NCI-H128 (cell line): ENCODE data around the gene EDN1.

Source experiments
- DNase-seq: peaks from one replicate; lab custom pipeline; 2025; ENCODE audit not compliant: unreplicated experiment; lab: John Stamatoyannopoulos, UW

EDN1 gene

GRCh38 chr6:12269110-12269509 lies 21.1 kb upstream of the EDN1 start:
- DNase-seq, result no peak

GRCh38 chr6:12270551-12271230 lies 19.5 kb upstream of the EDN1 start:
- DNase-seq, result no peak

GRCh38 chr6:12271594-12271993 lies 18.6 kb upstream of the EDN1 start:
- DNase-seq, result no peak

- no peak for DNase-seq
Measured at GRCh38 chr6:12271997-12272396, 18.2 kb upstream of the EDN1 start.

- no peak for DNase-seq
Measured at GRCh38 chr6:12275107-12275506, 15.1 kb upstream of the EDN1 start.

- no peak for DNase-seq
Measured at GRCh38 chr6:12276930-12277315, 13.2 kb upstream of the EDN1 start.

GRCh38 chr6:12277386-12277785 lies 12.8 kb upstream of the EDN1 start:
- DNase-seq, result no peak

- no peak for DNase-seq
Measured at GRCh38 chr6:12278915-12279314, 11.2 kb upstream of the EDN1 start.

GRCh38 chr6:12279322-12280091 lies 10.7 kb upstream of the EDN1 start:
- DNase-seq, result no peak

- no peak for DNase-seq
Measured at GRCh38 chr6:12280458-12280857, 9.7 kb upstream of the EDN1 start.

- DNase-seq, result no peak
Measured at GRCh38 chr6:12280902-12281301, 9.3 kb upstream of the EDN1 start.

GRCh38 chr6:12283904-12284303 lies 6.3 kb upstream of the EDN1 start:
- DNase-seq, result no peak

GRCh38 chr6:12286373-12287110 lies 3.6 kb upstream of the EDN1 start:
- no peak for DNase-seq

GRCh38 chr6:12288211-12288618 lies 1.9 kb upstream of the EDN1 start:
- DNase-seq, result no peak

- no peak for DNase-seq
Measured at GRCh38 chr6:12288914-12289313, 1.2 kb upstream of the EDN1 start.

GRCh38 chr6:12289365-12289919 lies 719 bp upstream of the EDN1 start:
- DNase-seq, result no peak

GRCh38 chr6:12291071-12291838 lies 1.1 kb downstream of the EDN1 start:
- no peak for DNase-seq

- DNase-seq, result no peak
Measured at GRCh38 chr6:12291839-12292604, 1.9 kb downstream of the EDN1 start.

GRCh38 chr6:12293235-12293930 lies 3.2 kb downstream of the EDN1 start:
- no peak for DNase-seq
